PC-3 (cell line): ENCODE data around the gene VAMP4. TPM values are rescaled to one million over a fixed set of nuclear protein-coding genes. Genes with fewer than 3 reads are reported as not detected.
A peak's percentile ranks its signal among the peaks of the same experiment; 100 is the strongest.

ENCODE experiments used
- ATAC-seq: fragments of 200-7000 bp; cut with Tn5 transposase; 2 replicates; pipeline ENCODE4 v1.9.1; 2020; ENCODE audit warnings: mild to moderate bottlenecking, moderate library complexity
- BruUV-seq: library from RNA; stranded (reverse); fragments of 400-500 nt; replicated peaks from 2 replicates; lab custom pipeline; 2021; lab: Mats Ljungman, UMichigan
- CTCF ChIA-PET: fragments of 300-600 bp; sonication (Branson Sonifier 250); formaldehyde crosslinking; loops from one replicate; lab custom pipeline; 2022; ENCODE audit warnings: antibody characterized with exemption; lab: Charles Lee
- POLR2A ChIA-PET: fragments of 300-600 bp; sonication (Branson Sonifier 250); formaldehyde crosslinking; loops from one replicate; lab custom pipeline; 2022; ENCODE audit warnings: antibody characterized with exemption; ENCODE audit not compliant: unreplicated experiment; lab: Charles Lee
- DNase-seq: peaks from one replicate; pipeline ENCODE4 v3.0.0-alpha.2; 2015
- H2AFZ ChIP-seq: fragments of 300-600 bp; sonication (generic); 2 replicates; pipeline ENCODE4 v1.6.0; 2016; ENCODE audit warnings: antibody characterized with exemption, low read length
- H3F3A ChIP-seq: fragments of 300-600 bp; sonication (generic); one replicate; pipeline ENCODE4 v1.6.0; 2017; ENCODE audit warnings: antibody characterized with exemption, low read length, control low read depth, mild to moderate bottlenecking; ENCODE audit not compliant: unreplicated experiment
- H3K27ac ChIP-seq: fragments of 300-600 bp; sonication (generic); 2 replicates; pipeline ENCODE4 v1.5.1; 2016; ENCODE audit warnings: mild to moderate bottlenecking, low read length
- H3K27me3 ChIP-seq: fragments of 300-600 bp; sonication (generic); 2 replicates; pipeline ENCODE4 v1.6.1; 2016; ENCODE audit warnings: low read length, mixed read lengths
- H3K36me3 ChIP-seq: fragments of 300-600 bp; sonication (generic); 2 replicates; pipeline ENCODE4 v1.6.1; 2016; ENCODE audit warnings: low read depth, mixed run types, low read length, mixed read lengths
- H3K4me1 ChIP-seq: fragments of 300-600 bp; sonication (generic); 2 replicates; pipeline ENCODE4 v1.5.1; 2016; ENCODE audit warnings: low read length; ENCODE audit not compliant: insufficient read depth
- H3K4me2 ChIP-seq: fragments of 300-600 bp; sonication (generic); 2 replicates; pipeline ENCODE4 v1.6.0; 2016; ENCODE audit warnings: low read length
- H3K4me3 ChIP-seq: fragments of 300-600 bp; sonication (generic); 2 replicates; pipeline ENCODE4 v1.5.1; 2016; ENCODE audit warnings: mild to moderate bottlenecking, low read length, mixed read lengths
- H3K79me2 ChIP-seq: fragments of 300-600 bp; sonication (generic); 2 replicates; pipeline ENCODE4 v1.6.1; 2017; ENCODE audit warnings: low read length, mixed read lengths
- H3K9ac ChIP-seq: fragments of 300-600 bp; sonication (generic); 2 replicates; pipeline ENCODE4 v1.6.0; 2016; ENCODE audit warnings: mild to moderate bottlenecking, low read length
- H3K9me2 ChIP-seq: fragments of 300-600 bp; sonication (generic); replicated peaks from 2 replicates; pipeline ENCODE4 v1.6.1; 2016; ENCODE audit warnings: mixed run types, low read length, mixed read lengths
- H3K9me3 ChIP-seq: fragments of 300-600 bp; sonication (generic); 2 replicates; pipeline ENCODE4 v1.6.1; 2016; ENCODE audit warnings: low read length, mixed read lengths
- H4K20me1 ChIP-seq: fragments of 300-600 bp; sonication (generic); 2 replicates; pipeline ENCODE4 v1.6.1; 2016; ENCODE audit warnings: low read length, mixed read lengths
- EZH2 ChIP-seq: fragments of 300-600 bp; sonication (generic); IDR thresholded peaks from one replicate; pipeline ENCODE4 v1.6.1; 2017; ENCODE audit warnings: antibody characterized with exemption, mild to moderate bottlenecking, low read length; ENCODE audit not compliant: unreplicated experiment
- EZH2phosphoT487 ChIP-seq: fragments of 300-600 bp; sonication (generic); IDR thresholded peaks from 2 replicates; pipeline ENCODE4 v1.6.1; 2018; ENCODE audit warnings: mild to moderate bottlenecking, antibody characterized with exemption, low read length, borderline replicate concordance
- intact Hi-C: fragments of 100-400 bp; cut with micrococcal nuclease; formaldehyde crosslinking; loops from 2 replicates; pipeline ENCODE4 v1.9.0; 2023
- total RNA-seq: library from RNA; depleted of rRNA; stranded (reverse); fragments of >200 nt; gene quantifications from 2 replicates; pipeline ENCODE4 v1.2.3, GENCODE V29; 2014
- TF ChIP-seq, protein P1 (sequence below): fragments of 300-600 bp; sonication (generic); conservative IDR thresholded peaks from 2 replicates; pipeline ENCODE4 v1.5.1; 2017; ENCODE audit warnings: antibody characterized with exemption, low read depth, mild to moderate bottlenecking, low read length

The VAMP4 gene
- total RNA-seq, 1 experiment from 2014 or later, result 7.2 TPM

DNA sequence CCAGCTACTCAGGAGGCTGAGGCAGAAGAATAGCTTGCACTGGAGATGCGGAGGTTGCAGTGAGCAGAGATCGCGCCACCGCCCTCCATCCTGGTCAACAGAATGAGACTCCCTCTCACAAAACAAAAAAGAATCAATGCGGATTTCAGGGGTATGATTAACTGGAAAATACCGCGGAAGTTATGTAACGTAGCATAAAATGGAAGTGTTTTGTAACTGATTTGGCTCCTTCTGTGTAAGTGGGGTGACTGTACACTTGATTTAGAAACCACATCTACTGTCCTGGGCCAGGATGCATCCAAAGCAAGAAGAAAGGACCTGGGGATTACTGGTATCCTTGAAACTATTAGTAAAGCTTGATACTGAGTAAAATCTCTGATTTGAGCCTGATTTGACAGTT is 3.1 kb upstream of the VAMP4 start:
- Histone ChIP-seq H4K20me1 (no peaks in the 10 kb centered on the region), H3K9me3 (no peaks in the 10 kb centered on the region), H3K27ac (no peak overlapping the region), H2AFZ (no peak overlapping the region), H3K4me1 (peaks cover 28% of the 10 kb centered on the region), H3F3A (peaks cover 10% of the 10 kb centered on the region), H3K4me3 (no peak overlapping the region), H3K9me2 (no peaks in the 10 kb centered on the region), H3K79me2 (peaks cover 17% of the 10 kb centered on the region), H3K27me3 (no peaks in the 10 kb centered on the region), H3K4me2 (no peak overlapping the region), H3K36me3 (no peaks in the 10 kb centered on the region), H3K9ac (no peak overlapping the region)
- POLR2A ChIA-PET, result no interaction called here
- no TSS peak for BruUV-seq
- ATAC-seq, result no peak
- no peak for DNase-seq
- CTCF ChIA-PET, result interaction anchor here (0.6 kb wide), 1 partner anchor 37 kb away, joined by 3 read pairs; the partner anchor contains the start of gene METTL13
- no peak for TF ChIP-seq EZH2phosphoT487
- TF ChIP-seq EZH2, result no peak
- TF ChIP-seq, protein P1, sequence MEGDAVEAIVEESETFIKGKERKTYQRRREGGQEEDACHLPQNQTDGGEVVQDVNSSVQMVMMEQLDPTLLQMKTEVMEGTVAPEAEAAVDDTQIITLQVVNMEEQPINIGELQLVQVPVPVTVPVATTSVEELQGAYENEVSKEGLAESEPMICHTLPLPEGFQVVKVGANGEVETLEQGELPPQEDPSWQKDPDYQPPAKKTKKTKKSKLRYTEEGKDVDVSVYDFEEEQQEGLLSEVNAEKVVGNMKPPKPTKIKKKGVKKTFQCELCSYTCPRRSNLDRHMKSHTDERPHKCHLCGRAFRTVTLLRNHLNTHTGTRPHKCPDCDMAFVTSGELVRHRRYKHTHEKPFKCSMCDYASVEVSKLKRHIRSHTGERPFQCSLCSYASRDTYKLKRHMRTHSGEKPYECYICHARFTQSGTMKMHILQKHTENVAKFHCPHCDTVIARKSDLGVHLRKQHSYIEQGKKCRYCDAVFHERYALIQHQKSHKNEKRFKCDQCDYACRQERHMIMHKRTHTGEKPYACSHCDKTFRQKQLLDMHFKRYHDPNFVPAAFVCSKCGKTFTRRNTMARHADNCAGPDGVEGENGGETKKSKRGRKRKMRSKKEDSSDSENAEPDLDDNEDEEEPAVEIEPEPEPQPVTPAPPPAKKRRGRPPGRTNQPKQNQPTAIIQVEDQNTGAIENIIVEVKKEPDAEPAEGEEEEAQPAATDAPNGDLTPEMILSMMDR, result no peak
- intact Hi-C loops, result no loop called here

DNA sequence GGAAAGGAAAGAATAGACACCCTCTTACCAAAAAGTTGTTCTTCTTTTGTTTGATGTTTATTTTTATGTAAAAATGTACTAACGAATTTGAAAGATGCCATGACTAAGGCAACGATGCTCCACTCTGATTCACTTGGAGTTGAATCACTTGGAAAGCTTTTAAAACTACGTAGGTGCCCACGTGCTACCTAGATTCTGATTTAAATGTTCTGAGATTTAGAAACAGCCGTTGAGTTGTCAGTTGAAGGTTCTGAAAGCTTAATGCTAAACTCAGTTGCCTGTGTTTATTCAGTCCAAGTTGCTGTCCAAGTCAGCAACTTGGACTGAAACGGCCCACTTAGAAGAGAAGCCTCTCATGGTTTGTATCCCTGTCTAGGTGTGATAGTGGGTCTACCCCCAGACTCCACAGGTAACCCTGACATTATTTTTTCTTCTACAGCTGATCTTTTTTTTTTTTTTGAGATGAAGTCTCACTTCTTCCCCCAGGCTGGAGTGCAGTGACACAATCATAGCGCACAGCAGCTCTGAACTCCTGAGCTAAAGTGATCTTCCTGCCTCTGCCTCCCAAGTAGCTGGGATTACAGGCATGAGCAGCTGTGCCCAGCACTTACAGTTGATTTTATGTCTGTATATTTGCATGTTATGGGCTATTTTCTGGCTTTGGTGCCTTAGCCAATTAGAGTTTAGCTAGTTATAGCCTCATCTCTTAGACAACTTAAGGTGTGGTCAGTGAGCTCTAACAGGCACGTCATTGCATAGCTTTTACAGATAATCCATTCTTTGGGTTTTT is 1.4 kb upstream of the VAMP4 start:
- Histone ChIP-seq H3K9me2 (no peaks in the 10 kb centered on the region), H3K27ac (peak overlapping the region; percentile 74), H3K4me2 (peak overlapping the region; percentile 78), H2AFZ (peak overlapping the region; percentile 95), H3F3A (peaks cover 10% of the 10 kb centered on the region), H3K36me3 (no peaks in the 10 kb centered on the region), H3K9ac (peak overlapping the region; percentile 78), H3K27me3 (no peaks in the 10 kb centered on the region), H3K4me3 (peak overlapping the region; percentile 75), H4K20me1 (no peaks in the 10 kb centered on the region), H3K9me3 (no peaks in the 10 kb centered on the region), H3K79me2 (peaks cover 29% of the 10 kb centered on the region), H3K4me1 (peaks cover 40% of the 10 kb centered on the region)
- peak; percentile 17 for ATAC-seq
- intact Hi-C loops, result no loop called here
- no TSS peak for BruUV-seq
- CTCF ChIA-PET, result interaction anchor here (0.5 to 0.9 kb wide), 5 partner anchors 27 to 974 kb away, joined by 3 to 7 read pairs (median 5); no protein-coding TSS in a partner anchor
- TF ChIP-seq, protein P1, result no peak
- TF ChIP-seq EZH2phosphoT487 (no peak), EZH2 (no peak)
- POLR2A ChIA-PET, result interaction anchor here (0.6 to 1.7 kb wide), 3 partner anchors 38 to 258 kb away, joined by 3 to 14 read pairs (median 4); partner anchors contain the start of gene METTL13
- peak; percentile 98 for DNase-seq

DNA sequence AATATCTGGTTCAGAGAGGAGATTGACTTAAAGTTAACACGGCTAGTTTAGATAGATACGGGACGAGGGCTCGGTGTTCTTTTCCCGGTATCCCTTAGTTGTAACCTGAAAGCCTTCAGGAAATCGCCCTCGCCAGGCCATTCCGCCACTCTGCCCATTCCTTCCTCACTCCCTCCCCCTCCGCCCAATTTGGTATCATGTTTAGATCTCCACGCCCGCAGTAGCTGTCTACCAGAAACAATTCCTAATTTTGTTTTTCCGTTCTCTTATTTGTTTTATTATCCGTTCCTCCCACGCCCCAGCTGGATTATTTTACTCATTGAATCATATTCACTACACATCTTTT is 685 bp upstream of the VAMP4 start:
- Histone ChIP-seq H3K36me3 (peaks cover 2% of the 10 kb centered on the region; the same call in 1 of the 2 replicates), H3K9me2 (no peaks in the 10 kb centered on the region), H3K4me2 (peak overlapping the region; percentile 78), H3K27ac (peak overlapping the region; percentile 74), H3F3A (peaks cover 10% of the 10 kb centered on the region), H3K4me3 (peak overlapping the region; percentile 75), H3K9ac (peak overlapping the region; percentile 78), H3K9me3 (no peaks in the 10 kb centered on the region), H4K20me1 (no peaks in the 10 kb centered on the region), H3K4me1 (peaks cover 40% of the 10 kb centered on the region), H3K27me3 (no peaks in the 10 kb centered on the region), H2AFZ (peak overlapping the region; percentile 95), H3K79me2 (peaks cover 29% of the 10 kb centered on the region)
- POLR2A ChIA-PET, result interaction anchor here (1.7 kb wide), 1 partner anchor 39 kb away, joined by 14 read pairs; the partner anchor contains the start of gene METTL13
- intact Hi-C loops, result loop anchor here (1.0 kb wide), 3 partner anchors 39 to 241 kb away; partner anchors contain the start of gene METTL13
- BruUV-seq, result no TSS peak
- TF ChIP-seq EZH2, result no peak
- TF ChIP-seq, protein P1, result no peak
- no peak for TF ChIP-seq EZH2phosphoT487
- ATAC-seq (peak; percentile 62), DNase-seq (peak; percentile 85)
- CTCF ChIA-PET, result interaction anchor here (0.6 to 1.0 kb wide), 2 partner anchors 101 to 429 kb away, joined by 3 to 6 read pairs; no protein-coding TSS in a partner anchor
